Natural killer cell treated with Interleukin-12 subunit alpha and Interleukin-12 subunit beta and Interleukin-15 and Interleukin-18, amount 100 ng/mL, for 72 hours (primary cell): ENCODE results near the gene MYLK2. TPM values are rescaled to one million over a fixed set of nuclear protein-coding genes. Genes with fewer than 3 reads are reported as not detected.
"Not testable (repeated sequence)": the region's sequence is repeated elsewhere in the genome, so short reads cannot be mapped to it uniquely, and the experiment has no call there.

ENCODE experiments used
- ATAC-seq, 2 donors: fragments of 150-1000 bp; cut with Tn5 transposase in 1 of 2; sonication (Bioruptor Pico), chemical (Tn5 transposase) in 1 of 2; 2 replicates each; pipeline ENCODE4 v1.10.0; 2021
- DNase-seq: peaks from one replicate; pipeline ENCODE4 v3.0.0; 2022; ENCODE audit warnings: low spot score
- H3K27ac Mint-ChIP-seq, 2 donors: 1 replicate in 1 of 2; 2 replicates in 1 of 2; pipeline ENCODE4 v1.8.0; 2022; ENCODE audit warnings: mixed read lengths in 2 of 2, mild to moderate bottlenecking in 1 of 2, moderate library complexity in 1 of 2
- H3K27me3 Mint-ChIP-seq, 2 donors: 1 replicate in 1 of 2; 2 replicates in 1 of 2; pipeline ENCODE4 v1.8.0; 2022; ENCODE audit warnings: mixed read lengths in 2 of 2
- H3K36me3 Mint-ChIP-seq: one replicate; pipeline ENCODE4 v1.8.0; 2022; ENCODE audit warnings: mixed read lengths
- H3K4me1 Mint-ChIP-seq, 2 donors: 1 replicate in 1 of 2; 2 replicates in 1 of 2; pipeline ENCODE4 v1.8.0; 2022; ENCODE audit warnings: low read depth in 2 of 2, mixed read lengths in 2 of 2, mild to moderate bottlenecking in 1 of 2
- H3K4me3 Mint-ChIP-seq: one replicate; pipeline ENCODE4 v1.8.0; 2022; ENCODE audit warnings: mixed read lengths
- H3K9me3 Mint-ChIP-seq: 2 replicates; pipeline ENCODE4 v1.8.0; 2022; ENCODE audit warnings: mixed read lengths
- total RNA-seq, 2 donors: library from RNA; stranded (reverse); gene quantifications; one replicate each; pipeline ENCODE4 v1.2.3, GENCODE V29; 2022

Gene MYLK2
- total RNA-seq, 2 donors from 2014 or later, result 0.98 to 1.8 TPM

GRCh38 chr20:31822421-31823330 is 3.5 kb downstream of the MYLK2 start:
- Mint-ChIP-seq H3K36me3 (no peaks in the 10 kb centered on the region), H3K4me1 (peaks cover 0 to 4% of the 10 kb centered on the region in 2 donors), H3K9me3 (no peaks in the 10 kb centered on the region), H3K27me3 (peaks cover 0 to 7% of the 10 kb centered on the region in 2 donors), H3K27ac (no peak overlapping the region), H3K4me3 (no peak overlapping the region)
- ATAC-seq (peak; percentile 79 to 84), DNase-seq (peak; percentile 72)

- H3K9me3 Mint-ChIP-seq, result no peaks in the 10 kb centered on the region
- H3K27me3 Mint-ChIP-seq, result peaks cover 0 to 7% of the 10 kb centered on the region in 2 donors
- ATAC-seq, result no peak
- DNase-seq, result no peak
- H3K4me1 Mint-ChIP-seq, result peaks cover 0 to 4% of the 10 kb centered on the region in 2 donors
- H3K4me3 Mint-ChIP-seq, result no peak overlapping the region
- H3K27ac Mint-ChIP-seq, result no peak overlapping the region
- no peaks in the 10 kb centered on the region for H3K36me3 Mint-ChIP-seq
Observed at GRCh38 chr20:31823360-31824124, 4.4 kb downstream of the MYLK2 start.

DNA sequence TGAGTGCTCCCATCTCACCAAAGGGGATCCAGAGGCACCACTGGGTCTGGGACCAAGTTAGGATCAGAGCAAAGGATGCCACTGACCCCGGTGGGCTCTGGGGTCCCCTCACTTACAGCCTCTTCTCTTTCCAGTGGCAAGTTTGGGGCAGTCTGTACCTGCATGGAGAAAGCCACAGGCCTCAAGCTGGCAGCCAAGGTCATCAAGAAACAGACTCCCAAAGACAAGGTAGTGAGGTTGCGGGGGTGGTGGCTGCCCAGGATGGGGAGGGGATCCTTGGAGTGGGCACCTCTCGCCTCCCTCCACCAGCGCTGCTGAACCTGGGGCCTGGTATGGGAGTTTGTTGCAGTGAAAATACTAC is 4.9 kb downstream of the MYLK2 start:
- Mint-ChIP-seq H3K36me3 (no peaks in the 10 kb centered on the region), H3K4me1 (peaks cover 0 to 4% of the 10 kb centered on the region in 2 donors), H3K27me3 (peaks cover 0 to 7% of the 10 kb centered on the region in 2 donors), H3K27ac (no peak overlapping the region), H3K4me3 (no peak overlapping the region), H3K9me3 (no peaks in the 10 kb centered on the region)
- ATAC-seq (no peak), DNase-seq (no peak)

GRCh38 chr20:31824554-31825313 is 5.6 kb downstream of the MYLK2 start:
- Mint-ChIP-seq H3K4me1 (peaks cover 0 to 4% of the 10 kb centered on the region in 2 donors), H3K27me3 (peaks cover 0 to 7% of the 10 kb centered on the region in 2 donors), H3K9me3 (no peaks in the 10 kb centered on the region), H3K4me3 (no peak overlapping the region), H3K36me3 (no peaks in the 10 kb centered on the region), H3K27ac (no peak overlapping the region)
- no peak for DNase-seq
- no peak for ATAC-seq

GRCh38 chr20:31826074-31826473 is 6.9 kb downstream of the MYLK2 start:
- DNase-seq, result no peak
- Mint-ChIP-seq H3K27me3 (peaks cover 0 to 7% of the 10 kb centered on the region in 2 donors), H3K4me3 (no peak overlapping the region), H3K27ac (no peak overlapping the region), H3K9me3 (no peaks in the 10 kb centered on the region), H3K4me1 (peaks cover 0 to 4% of the 10 kb centered on the region in 2 donors), H3K36me3 (no peaks in the 10 kb centered on the region)
- no peak for ATAC-seq

GRCh38 chr20:31827059-31827458 is 7.9 kb downstream of the MYLK2 start:
- Mint-ChIP-seq H3K27me3 (peaks cover 0 to 6% of the 10 kb centered on the region in 2 donors), H3K4me3 (no peak overlapping the region), H3K36me3 (no peaks in the 10 kb centered on the region), H3K4me1 (peaks cover 0 to 3% of the 10 kb centered on the region in 2 donors), H3K27ac (no peak overlapping the region), H3K9me3 (no peaks in the 10 kb centered on the region)
- peak; percentile 34 for DNase-seq
- ATAC-seq, result no peak

GRCh38 chr20:31828016-31828415 is 8.9 kb downstream of the MYLK2 start:
- not testable (repeated sequence) for H3K4me3 Mint-ChIP-seq, ATAC-seq, H3K27ac Mint-ChIP-seq, H3K9me3 Mint-ChIP-seq, H3K36me3 Mint-ChIP-seq, H3K27me3 Mint-ChIP-seq, DNase-seq, H3K4me1 Mint-ChIP-seq

DNA sequence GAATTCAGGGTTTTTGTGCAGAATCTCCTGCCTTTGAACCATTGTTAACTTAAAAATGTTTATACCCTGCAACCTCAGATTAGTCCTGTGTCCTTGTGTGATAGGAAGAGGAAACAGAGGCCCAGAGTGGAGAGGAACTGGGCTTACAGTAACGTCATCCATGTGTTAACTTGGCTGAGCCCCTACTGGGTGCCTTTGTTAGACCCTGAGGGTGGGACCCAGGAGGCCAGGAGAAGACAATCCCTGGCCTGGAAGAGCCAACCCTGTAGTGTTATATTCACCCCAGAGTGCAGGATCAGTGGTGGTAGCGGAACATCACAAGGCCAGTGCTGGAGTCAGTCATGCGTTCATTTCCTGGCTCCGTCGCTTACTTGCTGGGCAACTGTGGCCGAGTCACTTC is 10.6 kb downstream of the MYLK2 start:
- Mint-ChIP-seq H3K27me3 (no peaks in the 10 kb centered on the region), H3K9me3 (no peaks in the 10 kb centered on the region), H3K4me3 (no peak overlapping the region), H3K36me3 (no peaks in the 10 kb centered on the region), H3K4me1 (peaks cover under 1 to 6% of the 10 kb centered on the region in 2 donors), H3K27ac (no peak overlapping the region)
- no peak for DNase-seq
- no peak for ATAC-seq

DNA sequence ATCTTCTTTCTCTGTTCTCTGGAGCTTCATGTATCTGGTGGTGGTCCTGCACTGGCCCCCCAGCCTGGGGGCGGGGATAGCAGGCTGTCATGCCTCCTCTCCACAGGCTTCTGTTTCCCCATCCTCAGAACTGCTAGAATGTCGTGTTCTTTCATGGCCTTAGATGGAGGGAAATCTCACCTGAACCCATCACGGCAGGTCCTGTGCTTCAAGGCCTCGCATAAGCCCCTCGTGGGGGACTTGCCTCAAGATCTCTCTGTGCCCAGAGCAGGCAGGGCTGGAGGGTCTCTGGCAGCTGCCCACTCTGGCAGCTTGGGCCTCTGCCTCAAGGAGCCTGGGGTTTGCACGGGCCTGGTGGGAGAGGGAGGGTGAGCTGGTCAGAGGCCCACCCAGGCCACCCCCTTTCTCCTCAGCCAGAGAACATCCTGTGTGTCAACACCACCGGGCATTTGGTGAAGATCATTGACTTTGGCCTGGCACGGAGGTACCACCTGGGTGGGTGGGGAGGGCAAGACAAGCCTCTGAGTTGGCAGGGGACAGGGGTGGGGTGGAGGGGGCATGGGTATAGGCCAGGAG is 11.3 kb downstream of the MYLK2 start:
- ATAC-seq (no peak), DNase-seq (no peak)
- Mint-ChIP-seq H3K4me1 (peaks cover 8 to 10% of the 10 kb centered on the region in 2 donors), H3K36me3 (no peaks in the 10 kb centered on the region), H3K27ac (no peak overlapping the region), H3K27me3 (no peaks in the 10 kb centered on the region), H3K4me3 (no peak overlapping the region), H3K9me3 (no peaks in the 10 kb centered on the region)

DNA sequence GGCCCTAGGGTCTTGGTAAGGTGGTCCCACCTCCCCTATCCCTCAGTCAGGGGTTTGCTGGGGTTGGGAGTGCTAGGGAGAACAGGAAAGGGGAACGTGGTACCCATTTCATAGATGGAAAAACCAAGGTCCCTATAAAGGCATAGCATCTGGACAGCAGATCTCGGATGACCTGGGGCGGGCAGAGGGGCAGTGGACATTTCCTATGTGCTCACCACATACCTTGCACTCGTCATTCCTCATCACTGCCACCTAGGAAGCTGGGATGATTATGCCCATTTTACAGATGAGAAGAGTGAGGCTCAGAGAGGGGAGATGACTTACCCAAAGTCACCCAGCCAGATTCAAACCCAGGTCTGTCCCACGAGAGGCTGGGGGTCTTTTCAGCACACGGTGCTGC is 12.1 kb downstream of the MYLK2 start:
- Mint-ChIP-seq H3K27ac (no peak overlapping the region), H3K27me3 (no peaks in the 10 kb centered on the region), H3K4me1 (peaks cover 12 to 15% of the 10 kb centered on the region in 2 donors), H3K9me3 (no peaks in the 10 kb centered on the region), H3K4me3 (no peak overlapping the region), H3K36me3 (no peaks in the 10 kb centered on the region)
- ATAC-seq (no peak), DNase-seq (no peak)

DNA sequence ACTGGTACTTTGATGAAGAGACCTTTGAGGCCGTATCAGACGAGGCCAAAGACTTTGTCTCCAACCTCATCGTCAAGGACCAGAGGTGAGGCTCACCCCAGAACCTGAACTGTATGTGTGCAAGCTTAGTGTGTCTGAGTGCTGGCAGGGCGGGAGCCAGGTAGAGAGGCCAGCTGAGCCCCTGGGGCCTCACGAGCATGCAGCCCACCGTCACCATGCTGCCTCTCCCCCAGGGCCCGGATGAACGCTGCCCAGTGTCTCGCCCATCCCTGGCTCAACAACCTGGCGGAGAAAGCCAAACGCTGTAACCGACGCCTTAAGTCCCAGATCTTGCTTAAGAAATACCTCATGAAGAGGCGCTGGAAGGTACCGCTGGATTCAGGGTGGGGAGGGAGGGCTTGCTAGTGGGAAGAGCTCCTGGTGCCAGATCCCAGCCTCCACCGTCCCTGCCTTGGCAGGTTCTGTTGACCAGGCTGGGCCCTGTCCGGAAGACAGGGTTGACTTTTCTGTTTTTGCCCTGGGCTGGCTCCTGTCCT is 12.7 kb downstream of the MYLK2 start:
- DNase-seq, result no peak
- Mint-ChIP-seq H3K27ac (no peak overlapping the region), H3K4me1 (peaks cover 15 to 18% of the 10 kb centered on the region in 2 donors), H3K27me3 (no peaks in the 10 kb centered on the region), H3K9me3 (no peaks in the 10 kb centered on the region), H3K36me3 (no peaks in the 10 kb centered on the region), H3K4me3 (no peak overlapping the region)
- ATAC-seq, result no peak

- no peaks in the 10 kb centered on the region for H3K36me3 Mint-ChIP-seq
- DNase-seq (peak; percentile 76), ATAC-seq (no peak)
- H3K27ac Mint-ChIP-seq, result no peak overlapping the region
- H3K9me3 Mint-ChIP-seq, result no peaks in the 10 kb centered on the region
- no peaks in the 10 kb centered on the region for H3K27me3 Mint-ChIP-seq
- H3K4me1 Mint-ChIP-seq, result peaks cover 15 to 18% of the 10 kb centered on the region in 2 donors
- no peak overlapping the region for H3K4me3 Mint-ChIP-seq
Observed at GRCh38 chr20:31833130-31833930, 14.2 kb downstream of the MYLK2 start.
